ENCODE data around the gene SNX9. TPM values are rescaled to one million over a fixed set of nuclear protein-coding genes. Genes with fewer than 3 reads are reported as not detected.

The SNX9 gene
- polyA plus RNA-seq, 1 donor from 2014 or later: 7.0 TPM

DNA sequence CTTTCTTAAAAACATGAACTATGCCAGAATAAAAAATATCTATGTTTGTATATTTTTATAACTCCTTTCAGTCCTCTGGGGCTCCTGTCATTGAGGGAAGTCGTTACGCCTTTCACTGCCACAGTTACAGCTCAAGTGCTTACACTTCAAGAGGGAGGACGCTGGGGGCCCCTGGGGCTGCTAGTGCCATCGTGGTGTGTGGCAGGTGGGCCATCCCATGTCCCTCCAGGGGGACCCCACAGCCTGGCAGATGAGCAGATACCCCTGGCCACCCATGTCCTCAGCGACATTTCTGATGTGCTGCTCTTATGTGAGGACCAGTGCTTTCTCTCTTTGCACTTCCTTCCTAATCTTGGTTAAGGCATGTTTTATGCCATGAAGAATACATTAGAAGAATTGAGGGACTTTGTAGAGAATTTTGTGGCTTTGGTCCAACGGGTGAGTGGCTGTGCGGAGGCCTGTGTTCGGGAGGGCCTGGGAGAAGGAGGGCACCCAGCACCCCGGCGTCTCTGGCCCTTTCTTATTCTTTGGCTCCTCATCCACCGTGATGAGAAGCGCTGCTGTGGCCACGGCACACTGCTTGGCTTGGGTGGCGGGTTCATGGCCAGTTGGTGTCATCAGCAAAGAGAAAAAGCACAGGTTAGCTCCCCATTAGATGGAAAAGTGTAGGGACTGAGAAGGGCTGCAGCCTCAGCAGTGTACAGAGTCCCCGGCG is 120.4 kb downstream of the SNX9 start:
- H3K27me3 ChIP-seq (ENCODE audit: insufficient read depth, low read depth, low read length): no peaks in the 10 kb centered on the region
- no peak overlapping the region for H3K4me2 ChIP-seq (ENCODE audit: low read length)
- no peak overlapping the region for H2AFZ ChIP-seq (ENCODE audit: low read depth, low read length)
- H3K9me2 ChIP-seq (ENCODE audit: insufficient read depth, low read length): no peaks in the 10 kb centered on the region
- no peaks in the 10 kb centered on the region for H3F3A ChIP-seq (ENCODE audit: insufficient read depth, low read length, poor library complexity, severe bottlenecking)
- no peak overlapping the region for H3K27ac ChIP-seq (ENCODE audit: low read length)
- no peak overlapping the region for H3K4me3 ChIP-seq (ENCODE audit: low read length)
- no peaks in the 10 kb centered on the region for H4K20me1 ChIP-seq (ENCODE audit: insufficient read depth)
- H3K9ac ChIP-seq (ENCODE audit: low read length): no peak overlapping the region
- H3K36me3 ChIP-seq (ENCODE audit: insufficient read depth, low read length): peaks cover 11% of the 10 kb centered on the region
- H3K9me3 ChIP-seq (ENCODE audit: low read length): no peaks in the 10 kb centered on the region
- TF ChIP-seq SMC3 (conservative IDR thresholded peaks at IDR 0.05; ENCODE audit: poor library complexity): no peak
- TF ChIP-seq EP300 (conservative IDR thresholded peaks at IDR 0.05; ENCODE audit: poor library complexity, severe bottlenecking): no peak
- TF ChIP-seq POLR2AphosphoS5 (IDR thresholded peaks at IDR 0.05): no peak
- TF ChIP-seq, protein P1, sequence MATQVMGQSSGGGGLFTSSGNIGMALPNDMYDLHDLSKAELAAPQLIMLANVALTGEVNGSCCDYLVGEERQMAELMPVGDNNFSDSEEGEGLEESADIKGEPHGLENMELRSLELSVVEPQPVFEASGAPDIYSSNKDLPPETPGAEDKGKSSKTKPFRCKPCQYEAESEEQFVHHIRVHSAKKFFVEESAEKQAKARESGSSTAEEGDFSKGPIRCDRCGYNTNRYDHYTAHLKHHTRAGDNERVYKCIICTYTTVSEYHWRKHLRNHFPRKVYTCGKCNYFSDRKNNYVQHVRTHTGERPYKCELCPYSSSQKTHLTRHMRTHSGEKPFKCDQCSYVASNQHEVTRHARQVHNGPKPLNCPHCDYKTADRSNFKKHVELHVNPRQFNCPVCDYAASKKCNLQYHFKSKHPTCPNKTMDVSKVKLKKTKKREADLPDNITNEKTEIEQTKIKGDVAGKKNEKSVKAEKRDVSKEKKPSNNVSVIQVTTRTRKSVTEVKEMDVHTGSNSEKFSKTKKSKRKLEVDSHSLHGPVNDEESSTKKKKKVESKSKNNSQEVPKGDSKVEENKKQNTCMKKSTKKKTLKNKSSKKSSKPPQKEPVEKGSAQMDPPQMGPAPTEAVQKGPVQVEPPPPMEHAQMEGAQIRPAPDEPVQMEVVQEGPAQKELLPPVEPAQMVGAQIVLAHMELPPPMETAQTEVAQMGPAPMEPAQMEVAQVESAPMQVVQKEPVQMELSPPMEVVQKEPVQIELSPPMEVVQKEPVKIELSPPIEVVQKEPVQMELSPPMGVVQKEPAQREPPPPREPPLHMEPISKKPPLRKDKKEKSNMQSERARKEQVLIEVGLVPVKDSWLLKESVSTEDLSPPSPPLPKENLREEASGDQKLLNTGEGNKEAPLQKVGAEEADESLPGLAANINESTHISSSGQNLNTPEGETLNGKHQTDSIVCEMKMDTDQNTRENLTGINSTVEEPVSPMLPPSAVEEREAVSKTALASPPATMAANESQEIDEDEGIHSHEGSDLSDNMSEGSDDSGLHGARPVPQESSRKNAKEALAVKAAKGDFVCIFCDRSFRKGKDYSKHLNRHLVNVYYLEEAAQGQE (IDR thresholded peaks at IDR 0.05; ENCODE audit: borderline replicate concordance): no peak
- TF ChIP-seq TAF1 (IDR thresholded peaks at IDR 0.05; ENCODE audit: low read depth): no peak
- TF ChIP-seq, protein P2, sequence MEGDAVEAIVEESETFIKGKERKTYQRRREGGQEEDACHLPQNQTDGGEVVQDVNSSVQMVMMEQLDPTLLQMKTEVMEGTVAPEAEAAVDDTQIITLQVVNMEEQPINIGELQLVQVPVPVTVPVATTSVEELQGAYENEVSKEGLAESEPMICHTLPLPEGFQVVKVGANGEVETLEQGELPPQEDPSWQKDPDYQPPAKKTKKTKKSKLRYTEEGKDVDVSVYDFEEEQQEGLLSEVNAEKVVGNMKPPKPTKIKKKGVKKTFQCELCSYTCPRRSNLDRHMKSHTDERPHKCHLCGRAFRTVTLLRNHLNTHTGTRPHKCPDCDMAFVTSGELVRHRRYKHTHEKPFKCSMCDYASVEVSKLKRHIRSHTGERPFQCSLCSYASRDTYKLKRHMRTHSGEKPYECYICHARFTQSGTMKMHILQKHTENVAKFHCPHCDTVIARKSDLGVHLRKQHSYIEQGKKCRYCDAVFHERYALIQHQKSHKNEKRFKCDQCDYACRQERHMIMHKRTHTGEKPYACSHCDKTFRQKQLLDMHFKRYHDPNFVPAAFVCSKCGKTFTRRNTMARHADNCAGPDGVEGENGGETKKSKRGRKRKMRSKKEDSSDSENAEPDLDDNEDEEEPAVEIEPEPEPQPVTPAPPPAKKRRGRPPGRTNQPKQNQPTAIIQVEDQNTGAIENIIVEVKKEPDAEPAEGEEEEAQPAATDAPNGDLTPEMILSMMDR (IDR thresholded peaks at IDR 0.05; ENCODE audit: poor library complexity, severe bottlenecking): no peak
- no peak for TF ChIP-seq EZH2 (IDR thresholded peaks at IDR 0.05; ENCODE audit: borderline replicate concordance, insufficient read depth, low read length, poor library complexity, severe bottlenecking)
- TF ChIP-seq RAD21 (conservative IDR thresholded peaks at IDR 0.05): no peak
- TF ChIP-seq MXI1 (conservative IDR thresholded peaks at IDR 0.05; ENCODE audit: poor library complexity, severe bottlenecking): no peak
- H3K79me2 ChIP-seq (replicated peaks; ENCODE audit: insufficient read depth, low read length): no peaks in the 10 kb centered on the region

DNA sequence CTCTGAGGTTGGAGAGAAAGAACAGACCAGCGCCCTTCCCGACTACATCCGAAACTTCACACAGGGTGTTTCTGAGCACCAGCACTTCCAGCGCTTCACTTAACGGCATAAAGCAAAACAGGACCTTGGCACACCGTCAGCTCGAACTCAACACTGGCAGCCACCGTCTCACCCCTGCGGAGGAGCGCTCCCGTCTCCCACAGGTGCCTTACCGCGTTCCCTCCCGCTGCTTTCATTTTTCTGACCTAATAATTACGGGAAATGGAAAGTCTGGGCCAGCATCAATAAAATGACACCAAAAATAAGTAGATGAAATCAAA is 120.9 kb downstream of the SNX9 start:
- H3K4me2 ChIP-seq (ENCODE audit: low read length): no peak overlapping the region
- H3K79me2 ChIP-seq (replicated peaks; ENCODE audit: insufficient read depth, low read length): no peaks in the 10 kb centered on the region
- no peak overlapping the region for H3K27ac ChIP-seq (ENCODE audit: low read length)
- H3F3A ChIP-seq (ENCODE audit: insufficient read depth, low read length, poor library complexity, severe bottlenecking): no peaks in the 10 kb centered on the region
- peaks cover 10% of the 10 kb centered on the region for H3K36me3 ChIP-seq (ENCODE audit: insufficient read depth, low read length)
- no peak for TF ChIP-seq EZH2 (IDR thresholded peaks at IDR 0.05; ENCODE audit: borderline replicate concordance, insufficient read depth, low read length, poor library complexity, severe bottlenecking)
- no peak for TF ChIP-seq SMC3 (conservative IDR thresholded peaks at IDR 0.05; ENCODE audit: poor library complexity)
- TF ChIP-seq MXI1 (conservative IDR thresholded peaks at IDR 0.05; ENCODE audit: poor library complexity, severe bottlenecking): no peak
- no peak for TF ChIP-seq EP300 (conservative IDR thresholded peaks at IDR 0.05; ENCODE audit: poor library complexity, severe bottlenecking)
- TF ChIP-seq, protein P2 (IDR thresholded peaks at IDR 0.05; ENCODE audit: poor library complexity, severe bottlenecking): no peak
- no peak for TF ChIP-seq TAF1 (IDR thresholded peaks at IDR 0.05; ENCODE audit: low read depth)
- TF ChIP-seq, protein P1 (IDR thresholded peaks at IDR 0.05; ENCODE audit: borderline replicate concordance): no peak
- no peak for TF ChIP-seq RAD21 (conservative IDR thresholded peaks at IDR 0.05)
- no peak for TF ChIP-seq POLR2AphosphoS5 (IDR thresholded peaks at IDR 0.05)
- H3K9me3 ChIP-seq (ENCODE audit: low read length): no peaks in the 10 kb centered on the region
- H4K20me1 ChIP-seq (ENCODE audit: insufficient read depth): no peaks in the 10 kb centered on the region
- H2AFZ ChIP-seq (ENCODE audit: low read depth, low read length): no peak overlapping the region
- no peak overlapping the region for H3K9ac ChIP-seq (ENCODE audit: low read length)
- H3K9me2 ChIP-seq (ENCODE audit: insufficient read depth, low read length): no peaks in the 10 kb centered on the region
- H3K4me3 ChIP-seq (ENCODE audit: low read length): no peak overlapping the region
- no peaks in the 10 kb centered on the region for H3K27me3 ChIP-seq (ENCODE audit: insufficient read depth, low read depth, low read length)

All from neural cell (in vitro differentiated cells).